ENCODE results near the gene ATP6V0D1.

GRCh38 chr16:67438098-67438791 is 42.7 kb downstream of the ATP6V0D1 start:
- TF ChIP-seq CTCF (IDR thresholded peaks at IDR 0.05; ENCODE audit: low read depth, low read length) (no peak), EZH2phosphoT487 (IDR thresholded peaks at IDR 0.05; ENCODE audit: low read depth) (no peak)

Measured in OCI-LY3 (cell line).